Measurements from ENCODE around the gene SORCS2.

DNA sequence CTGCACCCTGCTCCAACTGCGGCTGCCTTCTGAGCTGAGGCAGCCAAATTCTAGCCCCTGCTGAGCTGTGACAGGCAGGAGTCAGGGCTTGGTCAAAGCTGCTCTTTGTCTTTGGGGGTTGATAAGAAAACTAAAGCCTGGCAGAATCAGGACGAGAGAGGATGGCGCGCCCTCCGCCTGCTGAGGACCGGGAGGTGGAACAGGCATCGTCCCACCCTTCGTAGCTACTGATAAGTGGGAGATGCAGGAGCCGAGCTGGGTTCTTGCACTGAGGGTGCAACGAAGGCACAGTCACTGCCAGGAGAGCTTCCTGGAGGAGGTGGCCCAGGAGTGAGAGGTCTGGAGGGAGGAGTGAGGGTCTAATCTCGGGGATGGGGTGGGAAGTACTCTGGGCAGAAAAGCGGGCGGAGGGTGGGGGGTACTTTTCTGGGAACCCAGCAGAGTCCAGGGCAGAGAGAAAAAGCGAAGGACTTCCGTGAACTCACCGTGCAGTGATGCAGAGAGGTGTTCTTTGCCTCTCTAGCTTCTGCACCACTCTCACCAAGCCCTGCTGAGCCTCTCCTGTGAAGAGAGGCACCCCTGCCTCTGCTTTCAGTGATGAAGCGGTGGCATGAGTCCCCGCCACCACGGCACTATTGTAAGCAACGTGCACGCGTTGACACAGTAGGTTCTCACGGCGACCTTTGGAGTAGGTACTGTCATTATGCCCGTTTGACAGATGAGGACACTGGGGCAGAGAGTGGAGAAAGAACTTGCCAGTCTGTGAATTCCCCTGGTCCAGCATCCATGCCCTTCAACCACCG lies 107.8 kb downstream of the SORCS2 start:
- TF ChIP-seq, protein P1, sequence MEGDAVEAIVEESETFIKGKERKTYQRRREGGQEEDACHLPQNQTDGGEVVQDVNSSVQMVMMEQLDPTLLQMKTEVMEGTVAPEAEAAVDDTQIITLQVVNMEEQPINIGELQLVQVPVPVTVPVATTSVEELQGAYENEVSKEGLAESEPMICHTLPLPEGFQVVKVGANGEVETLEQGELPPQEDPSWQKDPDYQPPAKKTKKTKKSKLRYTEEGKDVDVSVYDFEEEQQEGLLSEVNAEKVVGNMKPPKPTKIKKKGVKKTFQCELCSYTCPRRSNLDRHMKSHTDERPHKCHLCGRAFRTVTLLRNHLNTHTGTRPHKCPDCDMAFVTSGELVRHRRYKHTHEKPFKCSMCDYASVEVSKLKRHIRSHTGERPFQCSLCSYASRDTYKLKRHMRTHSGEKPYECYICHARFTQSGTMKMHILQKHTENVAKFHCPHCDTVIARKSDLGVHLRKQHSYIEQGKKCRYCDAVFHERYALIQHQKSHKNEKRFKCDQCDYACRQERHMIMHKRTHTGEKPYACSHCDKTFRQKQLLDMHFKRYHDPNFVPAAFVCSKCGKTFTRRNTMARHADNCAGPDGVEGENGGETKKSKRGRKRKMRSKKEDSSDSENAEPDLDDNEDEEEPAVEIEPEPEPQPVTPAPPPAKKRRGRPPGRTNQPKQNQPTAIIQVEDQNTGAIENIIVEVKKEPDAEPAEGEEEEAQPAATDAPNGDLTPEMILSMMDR (IDR thresholded peaks at IDR 0.05; ENCODE audit: poor library complexity, severe bottlenecking): no peak
- TF ChIP-seq POLR2AphosphoS5 (IDR thresholded peaks at IDR 0.05): no peak
- TF ChIP-seq EP300 (conservative IDR thresholded peaks at IDR 0.05; ENCODE audit: poor library complexity, severe bottlenecking): no peak

Measured in neural cell (in vitro differentiated cells).